RWPE2 (cell line): ENCODE measurements around the gene RCN1.

Experiments
- ATAC-seq: fragments of 200-7000 bp; cut with Tn5 transposase; 3 replicates; pipeline ENCODE4 v1.9.1; 2021; ENCODE audit warnings: low read depth
- DNase-seq: peaks from one replicate; pipeline ENCODE4 v3.0.0-alpha.2; 2020; ENCODE audit warnings: low spot score
- H3K27ac ChIP-seq: fragments of 450-650 bp; 2 replicates; pipeline ENCODE4 v1.5.1; 2017; ENCODE audit warnings: mild to moderate bottlenecking; ENCODE audit not compliant: poor library complexity, severe bottlenecking
- H3K27me3 ChIP-seq: fragments of 250-450 bp; sonication (Bioruptor Pico); 2 replicates; pipeline ENCODE4 v1.5.1; 2021; ENCODE audit warnings: mild to moderate bottlenecking, moderate library complexity; ENCODE audit not compliant: insufficient read depth, poor library complexity, severe bottlenecking
- H3K36me3 ChIP-seq: fragments of 250-450 bp; sonication (Bioruptor Pico); 2 replicates; pipeline ENCODE4 v1.5.1; 2020; ENCODE audit warnings: low read depth, mild to moderate bottlenecking, moderate library complexity
- H3K4me1 ChIP-seq: fragments of 250-450 bp; sonication (Bioruptor Pico); 2 replicates; pipeline ENCODE4 v1.5.1; 2021; ENCODE audit warnings: mild to moderate bottlenecking, moderate library complexity; ENCODE audit not compliant: insufficient read depth, poor library complexity, severe bottlenecking
- H3K4me3 ChIP-seq: fragments of 250-450 bp; sonication (Bioruptor Pico); 2 replicates; pipeline ENCODE4 v1.5.1; 2021; ENCODE audit warnings: mild to moderate bottlenecking, moderate library complexity; ENCODE audit not compliant: severe bottlenecking
- H3K9me3 ChIP-seq: fragments of 250-450 bp; sonication (Bioruptor Pico); 2 replicates; pipeline ENCODE4 v1.5.1; 2021; ENCODE audit warnings: mild to moderate bottlenecking, moderate library complexity; ENCODE audit not compliant: severe bottlenecking
- CTCF ChIP-seq: fragments of 450-650 bp; IDR thresholded peaks from one replicate; pipeline ENCODE4 v1.5.1; 2017; ENCODE audit warnings: mild to moderate bottlenecking, moderate library complexity; ENCODE audit not compliant: poor library complexity, severe bottlenecking

RCN1 gene

GRCh38 chr11:32154275-32154674 lies 63.4 kb downstream of the RCN1 start:
- H3K27me3 ChIP-seq, result no peaks in the 10 kb centered on the region
- ATAC-seq, result peak; percentile 61
- H3K9me3 ChIP-seq, result no peaks in the 10 kb centered on the region
- no peak overlapping the region for H3K4me3 ChIP-seq
- TF ChIP-seq CTCF, result peak; percentile 25
- H3K36me3 ChIP-seq, result no peaks in the 10 kb centered on the region
- DNase-seq, result no peak
- H3K4me1 ChIP-seq, result no peaks in the 10 kb centered on the region
- no peak overlapping the region for H3K27ac ChIP-seq
